Raji (cell line): Measurements from ENCODE around the gene CSNK1G1.
A peak's percentile ranks its signal among the peaks of the same experiment; 100 is the strongest.

Experiments
- POLR2A ChIP-seq: IDR thresholded peaks from 2 replicates; pipeline ENCODE4 v1.6.1; 2011; ENCODE audit warnings: low read depth, low read length, control low read depth; ENCODE audit not compliant: insufficient read depth

The CSNK1G1 gene

GRCh38 chr15:64156652-64157331 lies 199.2 kb downstream of the CSNK1G1 start:
- TF ChIP-seq POLR2A, result peak; percentile 45

GRCh38 chr15:64155802-64156651 lies 199.9 kb downstream of the CSNK1G1 start:
- TF ChIP-seq POLR2A, result no peak; the same call in none of the 2 replicates

GRCh38 chr15:64153480-64154367 lies 202.2 kb downstream of the CSNK1G1 start:
- peak; percentile 54 for TF ChIP-seq POLR2A

DNA sequence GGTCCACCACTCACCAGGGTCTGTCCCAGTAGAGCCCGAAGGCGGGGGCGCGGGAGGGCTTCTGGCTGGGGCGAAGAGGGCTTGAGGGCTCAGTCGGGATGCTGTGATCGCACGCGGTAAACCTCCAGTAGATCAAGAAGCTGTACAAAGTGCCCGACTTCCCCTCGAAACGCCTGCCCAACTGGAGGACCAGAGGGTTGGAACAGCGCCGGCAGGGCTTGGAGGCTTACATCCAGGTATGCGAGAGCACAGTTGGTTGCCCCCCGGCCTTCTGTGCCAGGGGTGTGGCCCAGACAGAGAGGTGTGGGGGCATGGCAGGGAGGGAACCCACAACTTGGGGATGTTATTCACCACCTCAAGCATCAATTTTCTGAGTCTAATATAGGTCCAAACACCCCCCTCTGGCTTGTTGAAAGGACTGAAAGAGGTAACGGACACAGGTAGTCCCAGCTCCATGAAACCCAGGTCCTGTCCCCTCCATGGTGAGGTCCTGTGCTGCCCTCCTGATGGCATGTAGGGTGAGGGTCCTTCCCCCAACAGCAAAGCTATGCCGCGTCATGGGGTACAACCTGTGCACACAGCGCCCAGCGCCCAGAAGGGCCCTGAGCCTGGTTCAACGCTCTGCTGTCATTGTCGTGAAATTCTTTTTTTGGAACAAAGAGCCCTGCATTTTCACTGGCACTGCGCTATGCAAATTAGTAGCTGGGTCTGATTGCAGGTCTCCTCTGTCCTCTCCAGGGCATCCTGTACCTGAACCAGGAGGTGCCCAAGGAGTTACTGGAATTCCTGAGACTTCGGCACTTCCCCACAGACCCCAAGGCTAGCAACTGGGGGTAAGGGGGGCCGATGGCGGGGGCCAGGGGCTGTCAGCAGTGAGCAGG lies 203.2 kb downstream of the CSNK1G1 start:
- peak; percentile 75 for TF ChIP-seq POLR2A

- peak; percentile 78 for TF ChIP-seq POLR2A
These were observed 204.1 kb downstream of the CSNK1G1 start, which contains the start of gene SNX22 for GRCh38 chr15:64151727-64152506. Gene SNX22 (plus strand): TSS chr15:64151731. CDS start chr15:64151776, 45 bp downstream.

- no peak for TF ChIP-seq POLR2A
These were observed 205.9 kb downstream of the CSNK1G1 start for GRCh38 chr15:64149893-64150578.

- TF ChIP-seq POLR2A, result 0 out of 2 replicates have a peak, but pooled peaks have one; percentile 20
These were observed 206.5 kb downstream of the CSNK1G1 start for GRCh38 chr15:64149424-64149823.

DNA sequence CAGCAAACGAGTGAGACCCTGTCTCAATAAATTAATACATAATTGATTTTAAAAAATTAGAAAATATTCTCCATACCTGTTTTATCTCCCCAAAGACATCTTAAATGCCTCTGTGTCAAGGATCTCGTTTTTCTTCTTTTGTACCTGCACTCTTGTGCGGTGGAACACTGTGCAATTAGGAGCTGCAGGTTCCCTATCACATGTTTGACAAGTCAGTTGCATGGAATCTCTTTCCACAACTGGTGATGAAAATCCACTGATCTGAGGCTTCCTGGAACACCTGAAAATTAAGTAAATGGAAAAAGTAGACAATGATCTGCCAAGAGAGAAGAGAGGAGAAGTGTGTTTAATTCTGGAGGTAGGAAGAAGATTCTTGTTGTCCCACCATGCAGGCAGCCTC lies 207.4 kb downstream of the CSNK1G1 start:
- TF ChIP-seq POLR2A, result no peak

DNA sequence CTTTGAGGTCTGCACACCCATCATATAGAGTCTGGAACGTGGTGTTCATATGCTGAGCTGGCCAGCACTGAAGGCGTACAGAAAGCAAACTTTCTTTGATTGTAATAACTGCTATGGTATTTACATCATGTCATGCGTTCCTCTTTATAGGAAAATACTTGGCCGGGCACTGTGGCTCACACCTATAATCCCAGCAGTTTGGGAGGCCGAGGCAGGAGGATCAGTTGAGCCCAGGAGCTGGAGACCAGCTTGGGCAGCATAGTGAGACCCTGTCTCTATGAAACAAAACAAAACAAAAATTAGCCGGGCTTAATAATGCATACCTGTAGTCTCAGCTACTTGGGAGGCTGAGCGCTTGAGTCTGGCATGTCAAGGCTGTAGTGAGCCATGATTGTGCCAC lies 207.8 kb downstream of the CSNK1G1 start:
- TF ChIP-seq POLR2A, result no peak

GRCh38 chr15:64146885-64147681 lies 208.9 kb downstream of the CSNK1G1 start:
- TF ChIP-seq POLR2A, result no peak

DNA sequence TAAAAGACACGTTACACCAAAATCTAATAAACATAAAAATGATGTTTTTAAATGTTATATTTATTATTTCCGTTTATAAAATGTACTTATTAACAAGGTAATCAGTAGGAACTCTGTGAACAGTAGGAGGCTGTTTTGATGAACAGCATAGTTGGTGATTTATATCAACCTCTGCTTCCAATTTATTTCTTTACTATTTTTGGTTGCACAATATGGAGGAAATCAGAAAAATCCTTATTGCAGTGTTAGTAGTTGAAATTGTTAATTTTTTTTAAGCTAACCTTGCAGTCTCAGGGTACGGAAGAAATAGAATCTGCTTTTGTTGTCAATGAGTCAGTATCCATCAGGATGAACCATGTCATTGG lies 209.5 kb downstream of the CSNK1G1 start:
- no peak for TF ChIP-seq POLR2A

GRCh38 chr15:64146041-64146440 lies 209.9 kb downstream of the CSNK1G1 start:
- TF ChIP-seq POLR2A, result no peak
